EL (cell line): Measurements from ENCODE around the gene ZBED3.

Experiments
- DNase-seq: peaks from one replicate; pipeline ENCODE4 v3.0.0-alpha.2; 2016

Gene ZBED3

DNA sequence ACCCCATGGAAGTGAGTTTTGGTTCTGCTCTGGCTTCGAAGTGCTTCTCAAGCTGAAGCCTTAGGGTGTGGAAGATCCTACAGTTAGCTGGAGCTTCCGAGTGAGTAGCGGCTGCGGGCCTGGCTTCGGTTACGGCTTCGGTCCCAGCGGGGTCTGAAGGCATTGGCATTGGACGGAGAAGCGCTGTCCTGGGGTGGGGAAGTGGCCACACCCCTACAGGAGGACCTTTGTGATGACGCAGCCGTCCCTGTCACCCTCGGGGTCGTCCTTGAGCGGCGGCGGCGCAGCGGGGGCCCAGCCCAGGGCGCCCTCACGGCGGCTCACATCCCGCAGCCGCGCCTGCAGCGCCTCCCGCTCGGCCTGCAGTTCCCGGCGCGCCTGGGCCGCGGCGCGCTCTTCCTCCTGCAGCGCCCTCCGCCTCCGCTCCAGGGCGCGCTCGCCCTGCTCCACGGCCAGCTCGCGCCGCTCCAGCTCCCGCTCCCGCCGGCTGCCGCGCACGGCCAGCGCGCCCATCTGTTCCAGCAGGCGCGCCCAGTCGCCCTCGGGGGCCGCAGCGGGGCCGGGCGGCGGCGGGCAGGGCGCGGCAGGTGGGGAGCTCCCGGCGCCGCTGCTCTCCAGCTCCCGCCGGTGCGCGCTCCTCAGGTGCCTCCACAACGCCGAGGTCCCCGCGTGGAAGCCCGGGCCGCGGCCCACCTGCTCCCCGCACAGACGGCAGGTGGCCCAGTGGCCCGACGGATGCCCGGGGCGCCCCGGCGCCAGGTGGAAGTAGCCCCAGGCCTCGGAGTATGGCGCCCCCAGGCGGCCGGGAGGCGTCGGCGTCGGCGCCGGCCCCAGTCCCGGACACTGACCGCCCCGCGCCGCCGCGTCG is 9.9 kb downstream of the ZBED3 start:
- DNase-seq = peak; percentile 49

DNA sequence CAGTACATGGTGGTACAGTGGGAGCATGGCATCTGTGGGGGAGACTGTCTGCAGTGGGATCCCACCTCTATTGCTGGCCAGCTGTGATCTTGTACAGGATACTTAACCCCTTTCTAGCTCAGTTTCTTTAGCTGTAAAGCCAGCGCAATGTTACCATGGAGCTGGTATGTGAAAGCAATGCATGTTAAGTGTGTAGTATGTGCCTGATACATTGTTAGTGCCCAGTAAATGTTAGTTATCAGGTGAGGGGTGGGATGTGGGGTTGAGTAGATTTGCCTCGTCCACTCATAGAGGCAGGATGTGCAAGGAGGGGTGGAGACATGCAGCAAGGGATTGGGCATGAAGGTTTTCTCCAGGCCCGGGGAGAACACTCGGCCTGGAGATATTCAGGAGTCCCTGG is 12.3 kb downstream of the ZBED3 start:
- no peak for DNase-seq

DNA sequence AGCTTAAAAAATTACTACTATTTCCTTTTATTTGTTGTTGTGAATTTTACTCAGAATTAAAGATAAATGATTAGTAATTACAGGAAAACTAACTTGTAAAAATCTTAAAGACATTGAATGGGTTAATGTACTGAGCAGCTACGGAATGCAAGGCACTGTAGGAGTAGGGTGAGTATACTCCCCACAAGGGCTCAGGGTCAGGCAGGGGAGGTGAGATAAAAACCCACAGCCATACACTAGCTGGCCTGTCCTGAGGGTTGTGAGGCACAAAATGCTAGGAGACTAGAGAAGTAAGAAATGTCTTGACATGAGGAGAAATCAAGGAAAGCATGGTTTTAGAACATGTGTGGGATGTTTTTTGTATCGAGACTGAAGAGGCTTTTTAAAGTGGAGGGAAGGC is 13.4 kb downstream of the ZBED3 start:
- DNase-seq = peak; percentile 73

DNA sequence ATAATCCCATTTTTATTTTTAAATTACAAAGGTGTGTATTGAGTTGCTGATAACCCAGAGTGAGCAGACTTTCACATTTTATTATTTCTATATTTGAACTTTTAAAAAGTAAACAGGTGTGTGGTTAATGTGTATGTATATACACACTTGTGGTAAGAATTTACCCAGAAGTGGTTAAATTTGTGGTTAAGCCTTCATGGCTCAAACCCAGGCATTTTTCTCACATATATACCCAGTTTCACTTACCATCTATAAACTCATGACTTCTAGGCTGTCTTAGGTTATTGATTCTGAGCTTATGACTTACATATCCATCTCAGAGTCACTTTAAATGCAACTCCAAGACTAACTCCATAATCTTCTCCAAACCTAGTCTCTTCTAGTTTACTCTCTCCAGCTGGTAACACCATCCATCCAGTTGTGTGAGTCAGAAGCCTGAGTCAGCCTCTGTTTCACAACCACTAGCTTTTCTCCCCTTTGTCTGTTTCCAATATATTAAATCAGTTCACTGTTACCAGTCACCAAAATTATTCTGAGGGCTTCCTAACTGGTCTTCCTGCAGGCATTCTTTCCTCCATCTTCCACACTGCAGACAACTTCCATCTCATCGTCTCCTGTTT is 20.2 kb downstream of the ZBED3 start:
- peak; percentile 32 for DNase-seq

DNA sequence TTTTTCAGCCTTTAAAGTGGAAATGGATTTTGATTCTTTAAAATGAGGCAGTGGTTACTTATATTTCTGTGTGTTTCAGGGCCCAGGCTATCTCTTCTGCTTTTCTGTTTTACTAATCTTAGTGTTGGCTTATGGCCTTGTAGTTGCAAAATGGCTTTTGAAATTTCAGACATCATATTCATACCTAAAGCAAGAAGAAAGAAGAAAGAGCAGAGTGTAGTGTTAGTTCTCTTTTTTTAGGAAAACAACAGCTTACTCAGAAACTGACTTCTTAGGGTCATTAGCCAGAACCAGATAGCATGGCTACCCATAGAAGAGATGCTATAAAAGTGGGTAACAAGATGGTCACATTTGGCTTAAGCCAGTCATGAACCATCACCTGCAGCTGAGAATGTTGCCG is 20.9 kb downstream of the ZBED3 start:
- DNase-seq = no peak

DNA sequence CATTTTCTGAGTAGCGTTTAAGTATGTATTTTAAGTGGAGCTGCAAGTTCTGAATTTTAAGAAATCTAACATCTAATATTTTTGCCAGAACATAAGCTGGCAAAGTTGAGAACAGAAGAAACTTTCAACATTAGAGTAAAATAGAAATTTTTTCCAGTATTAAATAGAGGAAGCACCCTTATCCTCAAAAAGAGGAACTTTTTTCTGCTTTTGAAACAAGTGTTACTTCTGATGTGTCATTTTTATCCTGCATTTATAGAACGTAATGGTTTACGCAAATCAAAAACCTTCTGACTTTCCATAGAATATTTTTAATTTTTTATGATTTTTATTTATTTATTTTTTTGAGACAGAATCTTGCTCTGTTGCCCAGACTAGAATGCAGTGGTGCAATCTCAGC is 21.8 kb downstream of the ZBED3 start:
- DNase-seq = no peak

DNA sequence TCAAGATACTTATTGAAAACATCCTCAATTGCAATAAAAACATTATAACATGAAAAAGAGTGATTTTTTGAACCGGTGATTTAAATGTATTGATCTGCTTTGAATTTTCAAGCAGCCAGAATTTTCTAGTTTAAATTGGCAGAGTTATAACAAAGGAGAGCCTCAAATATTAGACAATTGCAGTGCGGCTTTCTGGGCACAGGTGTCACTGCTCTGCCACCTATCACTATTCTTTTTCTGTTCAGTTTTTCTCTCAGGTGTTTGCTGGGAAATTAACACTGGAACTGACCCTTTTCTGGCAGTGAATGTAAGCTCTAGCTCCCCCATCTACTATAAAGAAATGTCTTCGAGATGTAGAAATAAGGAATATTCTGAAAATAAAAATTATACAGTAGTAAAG is 23.0 kb downstream of the ZBED3 start:
- no peak for DNase-seq

DNA sequence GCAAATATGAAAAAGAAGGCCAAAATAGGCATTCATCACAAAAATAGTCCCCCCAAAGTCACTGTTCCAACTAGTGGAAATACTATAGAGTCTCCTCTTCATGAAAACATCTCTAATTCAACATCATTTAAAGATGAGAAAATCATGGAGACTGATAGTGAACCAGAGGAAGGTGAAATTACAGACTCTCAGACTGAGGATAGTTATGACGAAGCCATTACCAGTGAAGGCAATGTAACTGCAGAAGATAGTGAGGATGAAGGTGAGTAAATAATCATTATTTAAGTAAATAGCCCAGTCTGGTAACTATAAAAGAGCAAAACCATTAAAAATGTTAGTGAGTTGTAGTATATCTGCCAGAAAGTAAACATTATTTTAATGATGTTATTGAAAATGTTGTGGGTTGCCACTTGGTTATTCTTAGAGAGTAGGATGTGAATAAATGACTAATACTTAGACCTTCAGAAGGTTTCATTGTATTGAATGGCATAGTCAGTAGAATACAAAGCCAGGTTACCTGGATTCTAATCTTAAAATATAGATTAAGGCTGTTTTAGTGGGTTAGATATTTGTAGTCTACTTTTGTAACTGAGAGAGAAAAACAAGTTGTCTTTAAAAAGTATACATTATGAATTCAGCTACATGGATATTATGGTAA is 40.5 kb downstream of the ZBED3 start:
- DNase-seq = no peak

DNA sequence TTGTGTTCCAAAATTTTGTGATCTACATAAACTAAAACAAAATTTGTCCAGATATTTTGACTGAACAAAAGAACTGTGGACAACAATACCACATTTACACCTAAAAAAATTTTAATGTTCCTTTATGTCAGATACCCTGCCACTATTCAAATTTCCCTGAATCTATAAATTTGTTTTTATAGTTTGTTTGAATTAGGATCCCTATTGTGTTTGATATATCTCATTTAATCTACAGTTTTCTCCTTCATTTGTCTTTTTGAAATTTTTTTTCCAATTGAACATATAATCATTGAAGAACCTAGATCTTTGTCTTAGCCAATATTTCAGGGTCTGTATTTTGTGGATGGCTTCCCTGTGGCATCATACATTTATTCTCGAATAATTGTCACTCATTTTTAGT is 51.1 kb downstream of the ZBED3 start:
- DNase-seq = no peak

DNA sequence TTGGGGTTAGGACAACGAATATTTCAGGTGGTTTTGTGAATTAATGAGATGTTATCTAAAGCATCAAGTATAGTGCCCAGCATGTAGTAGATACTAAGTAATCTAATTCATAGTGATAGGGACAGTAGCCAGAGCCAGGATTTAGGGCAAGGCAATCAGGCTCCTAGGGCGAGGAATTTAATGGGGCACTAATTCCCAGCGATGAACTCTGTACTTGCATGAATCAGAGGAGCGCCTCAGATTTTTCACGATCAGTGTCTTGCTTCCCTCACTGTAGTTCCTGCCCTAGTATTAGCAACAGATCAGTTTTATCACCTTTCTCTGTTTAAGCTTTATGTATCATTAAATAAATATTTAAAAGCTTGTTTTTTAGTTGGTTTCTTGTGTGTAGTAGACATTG is 53.7 kb downstream of the ZBED3 start:
- DNase-seq = no peak

DNA sequence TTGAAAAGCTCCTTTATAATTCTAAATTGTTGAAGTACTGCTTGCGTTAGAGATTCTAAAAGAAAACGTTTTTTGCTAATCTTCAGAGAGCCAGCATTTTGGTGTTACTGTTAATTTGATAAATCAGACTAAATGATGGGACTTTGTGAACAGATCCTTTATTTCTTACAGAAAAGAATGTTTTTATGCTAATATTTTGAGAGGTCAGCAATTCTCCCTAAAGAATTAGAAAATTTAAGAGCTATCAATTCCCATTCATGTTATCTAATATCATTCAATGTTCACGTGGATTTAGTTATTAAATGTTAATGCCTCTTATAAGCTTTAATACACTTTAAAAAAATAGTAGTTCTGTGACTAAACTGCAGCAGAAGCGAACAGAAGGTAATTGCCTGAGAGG is 54.5 kb downstream of the ZBED3 start:
- no peak for DNase-seq

DNA sequence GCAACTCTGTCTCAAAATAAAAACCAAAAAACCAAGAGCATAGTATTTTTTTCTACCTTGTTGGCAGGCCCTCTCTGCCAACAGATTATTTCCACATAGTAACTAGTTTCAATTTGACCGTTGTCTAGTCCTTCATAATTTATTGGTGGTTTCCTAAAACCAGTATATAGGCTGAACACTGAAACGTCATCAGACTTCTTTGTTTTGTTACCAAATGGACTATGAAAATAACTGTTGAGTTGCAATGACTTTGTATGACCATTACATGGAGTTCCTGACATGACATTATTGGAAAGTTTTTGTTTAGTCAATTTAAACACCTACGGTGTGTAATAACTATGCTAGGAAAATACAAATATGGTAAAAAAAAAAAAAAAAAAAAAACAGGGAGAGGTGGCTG is 55.2 kb downstream of the ZBED3 start:
- no peak for DNase-seq

DNA sequence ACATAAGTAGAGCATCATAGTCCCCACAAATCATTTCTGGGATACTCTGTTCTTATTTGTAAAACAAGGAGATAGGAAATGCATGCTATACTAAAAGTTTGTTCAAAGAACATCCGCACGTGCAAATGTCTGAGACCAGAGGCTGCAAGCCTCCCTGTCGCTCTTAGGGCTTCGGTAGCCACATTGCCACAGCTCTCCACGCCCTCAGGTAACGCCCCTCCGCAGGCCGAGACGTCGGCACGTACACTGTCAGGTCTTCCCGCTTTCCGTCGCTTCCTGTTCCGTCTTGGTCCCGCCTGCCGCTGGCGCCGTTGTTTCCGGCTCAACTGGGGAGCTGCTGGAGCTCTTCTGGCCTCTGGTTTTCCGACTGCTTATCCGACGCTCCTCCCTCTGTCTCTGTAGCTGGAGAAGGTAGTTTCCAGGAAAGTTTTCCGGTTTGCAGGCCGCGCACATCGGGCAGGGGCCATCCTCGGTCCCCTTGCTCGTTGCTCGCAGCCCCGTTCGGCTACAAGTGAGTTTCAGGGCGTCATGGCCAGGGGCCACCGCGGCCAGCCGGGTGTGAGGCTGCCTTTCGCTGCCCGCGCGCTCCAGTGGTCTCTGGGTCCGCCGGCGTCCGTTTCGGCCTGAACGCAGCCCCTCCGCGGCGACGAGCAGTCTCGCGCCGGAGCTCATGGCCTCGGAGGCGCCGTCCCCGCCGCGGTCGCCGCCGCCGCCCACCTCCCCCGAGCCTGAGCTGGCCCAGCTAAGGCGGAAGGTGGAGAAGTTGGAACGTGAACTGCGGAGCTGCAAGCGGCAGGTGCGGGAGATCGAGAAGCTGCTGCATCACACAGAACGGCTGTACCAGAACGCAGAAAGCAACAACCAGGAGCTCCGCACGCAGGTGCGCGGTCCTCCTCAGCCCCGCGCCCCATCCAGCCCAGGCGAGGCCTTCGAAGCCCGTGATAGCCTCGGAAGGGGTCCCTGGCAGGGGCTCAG is 56.7 kb downstream of the ZBED3 start, which contains the start of gene AGGF1:
Gene AGGF1, plus strand, starts transcription at position 308 of the 975 bp plus-strand sequence. Its CDS starts 363 bp downstream, at position 671.
- DNase-seq = peak; percentile 95

DNA sequence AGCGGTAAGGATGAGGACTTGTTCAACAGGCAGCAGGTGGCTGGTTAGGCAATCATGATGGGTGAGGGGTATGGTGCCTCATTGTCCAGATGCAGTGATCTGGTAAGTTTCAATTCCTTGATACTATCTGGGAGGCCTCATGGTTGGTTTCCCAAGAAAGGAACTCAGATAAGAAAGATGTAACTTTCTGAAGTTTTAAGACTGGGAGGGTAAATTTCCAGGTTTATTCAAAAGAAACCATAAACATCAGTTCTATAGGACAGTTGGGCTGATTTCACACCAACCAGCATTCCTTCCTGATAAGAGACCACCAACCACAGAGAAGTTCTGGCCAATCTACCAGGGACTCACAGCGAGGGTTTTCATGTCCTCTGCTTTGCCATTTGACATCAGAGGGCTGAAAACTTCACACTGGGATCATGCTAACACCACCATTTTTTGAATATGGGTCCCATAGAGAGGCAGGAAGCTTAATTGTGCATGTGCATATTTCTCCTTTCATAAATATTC is 57.7 kb downstream of the ZBED3 start:
- no peak for DNase-seq

DNA sequence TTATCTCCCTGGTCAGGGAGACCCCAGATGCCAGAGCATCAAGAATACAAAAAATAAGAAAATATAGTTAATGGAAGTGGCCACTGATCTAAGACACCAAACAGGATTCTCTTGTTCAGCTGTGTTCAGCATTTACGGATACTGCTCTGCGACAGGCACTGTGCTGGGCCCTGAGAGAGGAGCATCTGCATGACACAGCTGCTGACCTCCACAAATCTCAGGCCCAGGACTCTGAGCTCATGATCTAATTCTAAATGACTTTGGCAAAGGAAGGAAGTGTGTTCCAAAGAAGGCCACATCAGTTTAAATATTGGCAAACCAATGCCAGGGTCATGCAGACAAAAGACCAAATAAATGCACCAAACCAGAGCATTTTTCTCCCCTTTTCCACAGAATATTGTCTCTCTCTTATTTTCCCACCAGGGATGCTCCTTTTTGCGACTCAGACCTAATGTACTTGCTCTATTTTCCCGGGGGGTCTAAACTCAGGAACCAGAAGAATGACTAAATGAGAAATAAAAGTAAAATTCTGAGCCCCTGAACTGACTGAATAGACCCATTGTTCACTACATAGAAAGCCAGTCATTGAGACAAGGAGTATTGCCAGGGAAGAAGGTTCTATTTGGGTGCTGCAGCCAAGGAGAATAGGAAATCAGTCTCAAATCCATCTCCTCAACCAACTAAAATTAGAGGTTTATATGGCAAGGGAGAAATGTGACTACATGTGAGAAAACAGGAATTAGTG is 58.3 kb downstream of the ZBED3 start:
- DNase-seq = no peak

DNA sequence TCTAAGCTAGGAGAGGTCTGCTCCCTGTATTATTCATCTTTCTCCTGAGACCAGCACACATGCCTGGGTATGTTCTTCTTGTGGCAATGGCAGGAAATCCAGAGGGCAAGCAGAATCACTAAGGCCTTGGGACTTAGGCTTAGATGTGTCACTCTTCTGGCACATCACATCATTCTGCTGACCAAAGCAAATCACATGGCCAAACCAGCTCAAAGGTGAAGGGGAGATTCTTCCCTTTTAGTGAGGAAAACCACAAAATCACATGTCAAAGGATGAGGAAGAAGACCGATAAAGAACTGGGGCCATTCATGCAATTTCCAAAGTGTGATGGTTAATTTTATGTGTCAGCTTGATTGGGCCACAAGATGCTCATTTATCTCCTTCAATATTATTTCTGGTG is 62.6 kb downstream of the ZBED3 start:
- DNase-seq = no peak

DNA sequence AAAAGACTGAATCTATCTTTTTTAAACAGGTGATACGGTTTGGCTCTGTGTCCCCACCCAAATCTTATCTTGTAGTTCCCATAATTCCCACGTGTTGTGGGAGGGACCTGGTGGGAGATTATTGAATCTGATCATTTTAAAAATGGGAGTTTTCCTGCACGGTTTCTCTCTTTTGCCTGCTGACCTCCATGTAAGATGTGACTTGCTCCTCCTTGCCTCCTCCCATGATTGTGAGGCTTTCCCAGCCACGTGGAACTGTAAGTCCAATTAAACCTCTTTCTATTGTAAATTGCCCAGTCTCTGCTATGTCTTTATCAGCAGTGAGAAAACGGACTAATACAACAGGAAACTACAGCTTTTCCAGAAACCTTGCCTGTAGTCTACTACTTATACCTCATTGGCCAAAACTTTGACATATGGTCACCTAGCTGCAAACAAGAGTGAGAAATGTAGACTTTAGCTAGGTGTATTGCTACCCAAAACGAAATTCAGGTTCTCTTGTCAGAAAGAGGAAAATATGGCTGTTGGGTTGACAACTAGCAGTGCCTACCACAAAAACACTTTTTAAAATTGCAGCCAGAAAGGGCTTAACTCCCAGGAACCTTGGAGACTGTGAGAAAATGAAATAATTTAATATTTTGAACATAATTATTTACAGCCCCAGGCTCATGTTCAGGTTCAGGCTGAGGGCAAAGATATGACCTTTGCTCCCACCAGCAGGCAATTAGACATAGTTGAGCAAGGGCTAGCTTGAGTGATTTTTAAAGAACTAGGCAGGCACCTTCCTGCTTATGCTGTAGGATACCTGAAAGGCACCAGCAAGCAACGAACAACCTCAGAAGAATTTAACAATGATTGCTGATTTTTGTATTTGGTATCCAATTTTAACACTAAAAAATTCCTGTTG is 64.3 kb downstream of the ZBED3 start:
- DNase-seq = no peak
